Mammary epithelial cell (primary cell): ENCODE results near the gene SPANXA1.
"Not testable (repeated sequence)": the region's sequence is repeated elsewhere in the genome, so short reads cannot be mapped to it uniquely, and the experiment has no call there.

Source experiments
- CTCF ChIP-seq, 2 donors: IDR thresholded peaks in 1 of 2; conservative IDR thresholded peaks in 1 of 2; 2 replicates each; pipeline ENCODE4 v1.5.1; 2011 to 2012; ENCODE audit warnings: inconsistent platforms in 2 of 2, low read length in 2 of 2, mild to moderate bottlenecking in 2 of 2, control low read depth in 1 of 2, low read depth in 1 of 2; ENCODE audit not compliant: insufficient read depth in 1 of 2; ENCODE audit errors: extremely low read depth in 1 of 2
- EZH2 ChIP-seq: IDR thresholded peaks from 2 replicates; pipeline ENCODE4 v1.6.1; 2012; ENCODE audit warnings: low read length, inconsistent platforms, borderline replicate concordance

GRCh38 chrX:141542551-141542950, 42.0 kb downstream of the SPANXA1 start:
- not testable (repeated sequence) for TF ChIP-seq CTCF (conservative IDR thresholded peaks at IDR 0.05 in 1 of 2, IDR thresholded peaks at IDR 0.05 in 1 of 2; ENCODE audit: extremely low read depth in 1 of 2, insufficient read depth in 1 of 2, low read depth in 1 of 2, low read length in 2 of 2); EZH2
